ENCODE data around the gene TRIM16. TPM values are rescaled to one million over a fixed set of nuclear protein-coding genes. Genes with fewer than 3 reads are reported as not detected.
"Not testable (repeated sequence)": the region's sequence is repeated elsewhere in the genome, so short reads cannot be mapped to it uniquely, and the experiment has no call there.

The TRIM16 gene
- total RNA-seq, 1 experiment from 2014 or later, result 243 TPM

GRCh38 chr17:15704813-15705212 lies 20.7 kb upstream of the TRIM16 start:
- H3K9me2 ChIP-seq (ENCODE audit: insufficient read depth); POLR2A ChIA-PET (ENCODE audit: unreplicated experiment); H3K4me2 ChIP-seq; H3K79me2 ChIP-seq (ENCODE audit: low read depth); intact Hi-C loops (cut with micrococcal nuclease; ENCODE audit: unreplicated experiment); H3K4me3 ChIP-seq; H3K27ac ChIP-seq; H3F3A ChIP-seq (ENCODE audit: insufficient read depth, low read depth); H3K4me1 ChIP-seq (replicated peaks; ENCODE audit: insufficient read depth); CTCF ChIA-PET; H2AFZ ChIP-seq; BruUV-seq (replicated peaks); DNase-seq; H3K27me3 ChIP-seq (ENCODE audit: insufficient read depth, low read depth); H4K20me1 ChIP-seq (ENCODE audit: insufficient read depth): not testable (repeated sequence)
- H3K9me3 ChIP-seq (ENCODE audit: insufficient read depth, low read depth), result peaks cover 19% of the 10 kb centered on the region; the same call in 1 of the 2 replicates
- peaks cover 29% of the 10 kb centered on the region for H3K36me3 ChIP-seq (ENCODE audit: low read depth)

DNA sequence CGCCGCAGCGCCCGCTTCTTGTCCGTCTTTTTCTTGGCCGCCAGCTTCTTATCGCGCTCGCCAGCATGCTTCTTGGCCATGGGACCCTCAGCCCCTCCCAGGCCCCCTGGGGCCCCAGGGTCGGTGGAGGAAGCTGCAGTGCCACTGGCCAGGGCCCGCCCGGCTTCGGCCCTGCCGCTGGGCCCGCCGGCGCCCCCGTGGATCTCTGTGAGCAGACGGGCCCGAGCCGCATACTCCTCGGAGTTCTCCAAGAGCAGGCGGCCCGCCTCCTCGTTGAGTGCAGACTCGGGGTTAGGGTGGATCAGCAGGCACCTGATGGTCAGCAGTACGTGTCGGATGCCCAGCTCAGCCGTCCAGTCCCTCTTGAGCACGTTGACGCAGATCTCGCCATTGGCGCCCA lies 20.1 kb upstream of the TRIM16 start:
- BruUV-seq (replicated peaks); POLR2A ChIA-PET (ENCODE audit: unreplicated experiment); CTCF ChIA-PET; H3K27ac ChIP-seq; H3K4me3 ChIP-seq; intact Hi-C loops (cut with micrococcal nuclease; ENCODE audit: unreplicated experiment); H4K20me1 ChIP-seq (ENCODE audit: insufficient read depth); H3K9me2 ChIP-seq (ENCODE audit: insufficient read depth); DNase-seq; H3K79me2 ChIP-seq (ENCODE audit: low read depth); H3F3A ChIP-seq (ENCODE audit: insufficient read depth, low read depth); H3K4me2 ChIP-seq; H2AFZ ChIP-seq; H3K4me1 ChIP-seq (replicated peaks; ENCODE audit: insufficient read depth); H3K27me3 ChIP-seq (ENCODE audit: insufficient read depth, low read depth): not testable (repeated sequence)
- Histone ChIP-seq H3K9me3 (ENCODE audit: insufficient read depth, low read depth) (peaks cover 19% of the 10 kb centered on the region; the same call in 1 of the 2 replicates), H3K36me3 (ENCODE audit: low read depth) (peaks cover 29% of the 10 kb centered on the region)

- CTCF ChIA-PET; H3K27me3 ChIP-seq (ENCODE audit: insufficient read depth, low read depth); H3K4me1 ChIP-seq (replicated peaks; ENCODE audit: insufficient read depth); H3F3A ChIP-seq (ENCODE audit: insufficient read depth, low read depth); H3K27ac ChIP-seq; H3K36me3 ChIP-seq (ENCODE audit: low read depth); H3K9me2 ChIP-seq (ENCODE audit: insufficient read depth); H4K20me1 ChIP-seq (ENCODE audit: insufficient read depth); DNase-seq; H2AFZ ChIP-seq; H3K9me3 ChIP-seq (ENCODE audit: insufficient read depth, low read depth); H3K79me2 ChIP-seq (ENCODE audit: low read depth): not testable (repeated sequence)
- BruUV-seq (replicated peaks), result TSS peak; percentile 79
- H3K4me3 ChIP-seq, result peak overlapping the region; percentile 54
- peak overlapping the region; percentile 72 for H3K4me2 ChIP-seq
- POLR2A ChIA-PET (ENCODE audit: unreplicated experiment), result interaction anchor here (1.7 kb wide), 1 partner anchor 41 kb away, joined by 13 read pairs; no protein-coding TSS in a partner anchor
- intact Hi-C loops (cut with micrococcal nuclease; ENCODE audit: unreplicated experiment), result loop anchor here (5.0 kb wide), 1 partner anchor 43 kb away; no protein-coding TSS in a partner anchor
Observed at GRCh38 chr17:15699937-15700336, 15.8 kb upstream of the TRIM16 start.

DNA sequence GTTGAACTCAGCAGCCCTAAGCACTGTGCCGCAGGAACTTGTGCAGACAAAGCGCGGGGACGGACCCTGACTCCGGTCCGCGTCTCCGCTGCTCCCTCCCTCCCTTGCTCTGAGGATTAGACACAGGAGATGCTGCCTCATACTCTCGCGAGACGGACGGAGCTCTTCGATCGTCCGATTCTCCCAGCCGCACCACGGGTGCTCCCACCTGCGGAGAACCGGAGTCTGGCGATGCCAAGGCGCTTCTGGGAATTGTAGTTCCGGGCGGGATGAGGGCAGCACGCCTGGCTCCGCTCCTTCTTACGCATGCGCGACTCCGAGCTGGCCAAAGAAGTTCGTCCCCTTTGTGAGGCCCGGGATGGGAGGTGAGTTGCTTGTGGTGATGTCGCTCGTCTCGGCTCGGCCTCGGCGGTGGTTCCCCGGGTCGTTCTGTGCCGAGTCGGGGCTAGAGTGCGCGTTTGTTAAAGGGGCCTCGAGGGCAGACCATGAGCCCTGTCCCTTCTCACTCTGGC lies 15.4 kb upstream of the TRIM16 start, which contains the start of gene ZNF286A:
ZNF286A (plus strand) TSS at position 340 of the 512 bp plus-strand sequence. CDS start 578 bp downstream, outside the sequence.
- H3K79me2 ChIP-seq (ENCODE audit: low read depth); H3K27me3 ChIP-seq (ENCODE audit: insufficient read depth, low read depth); H3K36me3 ChIP-seq (ENCODE audit: low read depth); H4K20me1 ChIP-seq (ENCODE audit: insufficient read depth); H3K4me1 ChIP-seq (replicated peaks; ENCODE audit: insufficient read depth); BruUV-seq (replicated peaks); H3F3A ChIP-seq (ENCODE audit: insufficient read depth, low read depth); H3K27ac ChIP-seq; H3K9me2 ChIP-seq (ENCODE audit: insufficient read depth); CTCF ChIA-PET; H3K9me3 ChIP-seq (ENCODE audit: insufficient read depth, low read depth): not testable (repeated sequence)
- Histone ChIP-seq H2AFZ (peak within 1 kb of the TSS; percentile 43; the same call in 1 of the 2 replicates), H3K4me2 (peak within 1 kb of the TSS; percentile 72), H3K4me3 (peak within 1 kb of the TSS; percentile 54)
- POLR2A ChIA-PET (ENCODE audit: unreplicated experiment), result interaction anchor here (0.6 to 1.7 kb wide), 5 partner anchors 40 to 464 kb away, joined by 3 to 13 read pairs (median 7); no protein-coding TSS in a partner anchor
- intact Hi-C loops (cut with micrococcal nuclease; ENCODE audit: unreplicated experiment), result loop anchor here (5.0 kb wide), 1 partner anchor 42 kb away; no protein-coding TSS in a partner anchor
- peak; percentile 94 to 99 for DNase-seq

GRCh38 chr17:15698967-15699366 lies 14.9 kb upstream of the TRIM16 start:
- H4K20me1 ChIP-seq (ENCODE audit: insufficient read depth); H3K36me3 ChIP-seq (ENCODE audit: low read depth); H3K9me3 ChIP-seq (ENCODE audit: insufficient read depth, low read depth); H3K27ac ChIP-seq; CTCF ChIA-PET; H3K4me1 ChIP-seq (replicated peaks; ENCODE audit: insufficient read depth); H3K27me3 ChIP-seq (ENCODE audit: insufficient read depth, low read depth); H3K9me2 ChIP-seq (ENCODE audit: insufficient read depth); H3F3A ChIP-seq (ENCODE audit: insufficient read depth, low read depth); H3K79me2 ChIP-seq (ENCODE audit: low read depth); DNase-seq: not testable (repeated sequence)
- TSS peak; percentile 91 for BruUV-seq (replicated peaks)
- H3K4me2 ChIP-seq, result peak overlapping the region; percentile 72
- peak overlapping the region; percentile 54; the same call in 1 of the 2 replicates for H3K4me3 ChIP-seq
- H2AFZ ChIP-seq, result peak overlapping the region; percentile 43; the same call in 1 of the 2 replicates
- intact Hi-C loops (cut with micrococcal nuclease; ENCODE audit: unreplicated experiment), result loop anchor here (5.0 kb wide), 1 partner anchor 42 kb away; no protein-coding TSS in a partner anchor
- POLR2A ChIA-PET (ENCODE audit: unreplicated experiment), result interaction anchor here (0.6 to 1.7 kb wide), 5 partner anchors 40 to 465 kb away, joined by 3 to 13 read pairs (median 7); no protein-coding TSS in a partner anchor

- H3K9me2 ChIP-seq (ENCODE audit: insufficient read depth); H3K4me2 ChIP-seq; H3K9me3 ChIP-seq (ENCODE audit: insufficient read depth, low read depth); H3K79me2 ChIP-seq (ENCODE audit: low read depth); BruUV-seq (replicated peaks); H3K27me3 ChIP-seq (ENCODE audit: insufficient read depth, low read depth); H3K27ac ChIP-seq; H2AFZ ChIP-seq; DNase-seq; H4K20me1 ChIP-seq (ENCODE audit: insufficient read depth); intact Hi-C loops (cut with micrococcal nuclease; ENCODE audit: unreplicated experiment); H3K4me1 ChIP-seq (replicated peaks; ENCODE audit: insufficient read depth); POLR2A ChIA-PET (ENCODE audit: unreplicated experiment); CTCF ChIA-PET; H3K4me3 ChIP-seq; H3K36me3 ChIP-seq (ENCODE audit: low read depth); H3F3A ChIP-seq (ENCODE audit: insufficient read depth, low read depth): not testable (repeated sequence)
Observed at GRCh38 chr17:15687494-15687893, 3.4 kb upstream of the TRIM16 start.

DNA sequence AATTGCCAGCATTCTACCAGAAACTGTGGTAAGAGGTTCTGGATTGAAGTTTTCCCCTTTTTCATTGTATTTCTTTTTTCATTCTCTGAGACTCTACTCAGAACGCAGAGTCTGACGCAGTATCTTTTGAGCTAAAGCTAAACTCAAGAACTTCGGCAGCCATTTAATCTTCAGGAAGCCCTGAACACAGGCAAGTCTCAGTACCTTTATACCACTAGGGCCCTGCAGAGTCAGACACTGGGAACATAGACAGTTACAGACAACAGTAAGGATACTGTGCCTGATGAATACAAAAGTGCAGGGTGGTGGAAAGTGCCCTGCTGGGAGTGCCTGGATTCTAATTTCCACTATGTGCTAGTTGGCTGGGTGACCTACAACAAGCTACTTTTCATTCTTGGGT lies 976 bp downstream of the TRIM16 start:
- intact Hi-C loops (cut with micrococcal nuclease; ENCODE audit: unreplicated experiment); H3K9me2 ChIP-seq (ENCODE audit: insufficient read depth); H4K20me1 ChIP-seq (ENCODE audit: insufficient read depth); H3K79me2 ChIP-seq (ENCODE audit: low read depth); H3F3A ChIP-seq (ENCODE audit: insufficient read depth, low read depth); H3K36me3 ChIP-seq (ENCODE audit: low read depth); H3K27me3 ChIP-seq (ENCODE audit: insufficient read depth, low read depth); H3K9me3 ChIP-seq (ENCODE audit: insufficient read depth, low read depth); H3K27ac ChIP-seq; DNase-seq; POLR2A ChIA-PET (ENCODE audit: unreplicated experiment); H2AFZ ChIP-seq; H3K4me1 ChIP-seq (replicated peaks; ENCODE audit: insufficient read depth); CTCF ChIA-PET; BruUV-seq (replicated peaks): not testable (repeated sequence)
- H3K4me2 ChIP-seq, result peak overlapping the region; percentile 82
- peak overlapping the region; percentile 75; the same call in 1 of the 2 replicates for H3K4me3 ChIP-seq

All from PC-9 (cell line).